Measurements from ENCODE around the gene HIF1A.
"Not testable (repeated sequence)": the region's sequence is repeated elsewhere in the genome, so short reads cannot be mapped to it uniquely, and the experiment has no call there.

The HIF1A gene

GRCh38 chr14:61705017-61705416 lies 9.7 kb downstream of the HIF1A start:
- H3K4me3 ChIP-seq (ENCODE audit: low read length) = peak overlapping the region; percentile 29
- no peak for TF ChIP-seq CTCF (conservative IDR thresholded peaks at IDR 0.05; ENCODE audit: low read depth, low read length)

GRCh38 chr14:61706096-61706690 lies 10.9 kb downstream of the HIF1A start:
- peak overlapping the region; percentile 19 for H3K4me3 ChIP-seq (ENCODE audit: low read length)
- TF ChIP-seq CTCF (conservative IDR thresholded peaks at IDR 0.05; ENCODE audit: low read depth, low read length) = no peak
- DNase-seq (ENCODE audit: low read depth) = no peak

More at GRCh38 chr14:61705017-61705416, 9.7 kb downstream of the HIF1A start:
- DNase-seq (ENCODE audit: low read depth) = no peak

- DNase-seq (ENCODE audit: low read depth); H3K4me3 ChIP-seq (ENCODE audit: low read length): not testable (repeated sequence)
These were observed 12.5 kb downstream of the HIF1A start for GRCh38 chr14:61707774-61708173.

- not testable (repeated sequence) for H3K4me3 ChIP-seq (ENCODE audit: low read length); DNase-seq (ENCODE audit: low read depth)
These were observed 13.4 kb downstream of the HIF1A start for GRCh38 chr14:61708693-61709092.

- TF ChIP-seq CTCF (conservative IDR thresholded peaks at IDR 0.05; ENCODE audit: low read depth, low read length) = no peak
- DNase-seq (ENCODE audit: low read depth) = no peak
- H3K4me3 ChIP-seq (ENCODE audit: low read length) = no peak overlapping the region
These were observed 15.8 kb downstream of the HIF1A start for GRCh38 chr14:61710853-61711817.

GRCh38 chr14:61712137-61712536 lies 16.8 kb downstream of the HIF1A start:
- no peak for DNase-seq (ENCODE audit: low read depth)
- TF ChIP-seq CTCF (conservative IDR thresholded peaks at IDR 0.05; ENCODE audit: low read depth, low read length) = no peak
- peak overlapping the region; percentile 8 for H3K4me3 ChIP-seq (ENCODE audit: low read length)

- H3K4me3 ChIP-seq (ENCODE audit: low read length) = no peak overlapping the region
- no peak for DNase-seq (ENCODE audit: low read depth)
- TF ChIP-seq CTCF (conservative IDR thresholded peaks at IDR 0.05; ENCODE audit: low read depth, low read length) = no peak
These were observed 18.6 kb downstream of the HIF1A start for GRCh38 chr14:61713724-61714437.
